ENCODE measurements around the gene PCDH7.

PCDH7 gene

GRCh38 chr4:30768277-30768676 is 48.1 kb downstream of the PCDH7 start:
- no peak for DNase-seq (ENCODE audit: low read depth, low spot score)
- no peak for TF ChIP-seq CTCF (IDR thresholded peaks at IDR 0.05; ENCODE audit: insufficient read depth, low read length, missing control alignments)
- H3K4me3 ChIP-seq (ENCODE audit: low read depth, low read length) = no peak overlapping the region
- ChIA-PET POLR2A (no interaction called here), CTCF (interaction anchor here (0.8 kb wide), 1 partner anchor 47 kb away, joined by 3 read pairs; no protein-coding TSS in a partner anchor)

- DNase-seq (ENCODE audit: low read depth, low spot score) = no peak
- no peak overlapping the region for H3K4me3 ChIP-seq (ENCODE audit: low read depth, low read length)
- TF ChIP-seq CTCF (IDR thresholded peaks at IDR 0.05; ENCODE audit: insufficient read depth, low read length, missing control alignments) = no peak
- POLR2A ChIA-PET = no interaction called here
- CTCF ChIA-PET = interaction anchor here (0.8 kb wide), 1 partner anchor 48 kb away, joined by 3 read pairs; no protein-coding TSS in a partner anchor
These were observed 48.9 kb downstream of the PCDH7 start for GRCh38 chr4:30769093-30769492.

GRCh38 chr4:30770049-30770549 is 49.9 kb downstream of the PCDH7 start:
- ChIA-PET CTCF (no interaction called here), POLR2A (no interaction called here)
- H3K4me3 ChIP-seq (ENCODE audit: low read depth, low read length) = no peak overlapping the region
- no peak for TF ChIP-seq CTCF (IDR thresholded peaks at IDR 0.05; ENCODE audit: insufficient read depth, low read length, missing control alignments)
- DNase-seq (ENCODE audit: low read depth, low spot score) = no peak

- no peak for DNase-seq (ENCODE audit: low read depth, low spot score)
- no peak overlapping the region for H3K4me3 ChIP-seq (ENCODE audit: low read depth, low read length)
- ChIA-PET CTCF (no interaction called here), POLR2A (no interaction called here)
- TF ChIP-seq CTCF (IDR thresholded peaks at IDR 0.05; ENCODE audit: insufficient read depth, low read length, missing control alignments) = no peak
These were observed 50.6 kb downstream of the PCDH7 start for GRCh38 chr4:30770812-30771211.

GRCh38 chr4:30776451-30776850 is 56.3 kb downstream of the PCDH7 start:
- POLR2A ChIA-PET = no interaction called here
- DNase-seq (ENCODE audit: low read depth, low spot score) = no peak
- CTCF ChIA-PET = no interaction called here
- H3K4me3 ChIP-seq (ENCODE audit: low read depth, low read length) = no peak overlapping the region
- TF ChIP-seq CTCF (IDR thresholded peaks at IDR 0.05; ENCODE audit: insufficient read depth, low read length, missing control alignments) = no peak

- DNase-seq (ENCODE audit: low read depth, low spot score) = no peak
- CTCF ChIA-PET = no interaction called here
- TF ChIP-seq CTCF (IDR thresholded peaks at IDR 0.05; ENCODE audit: insufficient read depth, low read length, missing control alignments) = no peak
- POLR2A ChIA-PET = no interaction called here
- H3K4me3 ChIP-seq (ENCODE audit: low read depth, low read length) = no peak overlapping the region
These were observed 56.8 kb downstream of the PCDH7 start for GRCh38 chr4:30776921-30777415.

All from AG04449 (cell line).